ENCODE results near the gene TMEM169.

GRCh38 chr2:216074380-216074779 is 7.3 kb upstream of the TMEM169 start:
- TF ChIP-seq RAD21 (CRISPR knock-in tag; IDR thresholded peaks at IDR 0.05) = no peak
- no peak for TF ChIP-seq HMG20A (CRISPR knock-in tag; IDR thresholded peaks at IDR 0.05; ENCODE audit: borderline replicate concordance)
- no peak for TF ChIP-seq PHF20 (CRISPR knock-in tag; IDR thresholded peaks at IDR 0.05)
